H9 (cell line): ENCODE data around the gene TESK1. TPM values are rescaled to one million over a fixed set of nuclear protein-coding genes. Genes with fewer than 3 reads are reported as not detected.

Source experiments
- DNase-seq: peaks from one replicate; pipeline ENCODE4 v3.0.0-alpha.2; 2017
- H2AFZ ChIP-seq: one replicate; pipeline ENCODE4 v1.6.1; 2013; ENCODE audit warnings: mild to moderate bottlenecking, low read length, control low read depth, moderate library complexity
- H2AK5ac ChIP-seq: 2 replicates; pipeline ENCODE4 v1.6.1; 2013; ENCODE audit warnings: low read length, control low read depth, mixed read lengths; ENCODE audit not compliant: insufficient read length
- H2BK120ac ChIP-seq: one replicate; pipeline ENCODE4 v1.6.1; 2013; ENCODE audit warnings: low read depth, mild to moderate bottlenecking, low read length, control low read depth, inconsistent platforms; ENCODE audit not compliant: poor library complexity, severe bottlenecking
- H2BK12ac ChIP-seq: 2 replicates; pipeline ENCODE4 v1.6.1; 2013; ENCODE audit warnings: low read length, control low read depth, mixed read lengths, low read depth; ENCODE audit not compliant: insufficient read length
- H2BK15ac ChIP-seq: 2 replicates; pipeline ENCODE4 v1.6.1; 2013; ENCODE audit warnings: low read depth, low read length, control low read depth
- H2BK20ac ChIP-seq: one replicate; pipeline ENCODE4 v1.6.1; 2013; ENCODE audit warnings: low read depth, mild to moderate bottlenecking, low read length, control low read depth, inconsistent platforms; ENCODE audit not compliant: poor library complexity, severe bottlenecking
- H2BK5ac ChIP-seq: 2 replicates; pipeline ENCODE4 v1.6.1; 2013; ENCODE audit warnings: low read length, control low read depth, mixed read lengths; ENCODE audit not compliant: insufficient read length
- H3K14ac ChIP-seq: 2 replicates; pipeline ENCODE4 v1.6.1; 2013; ENCODE audit warnings: low read length, control low read depth; ENCODE audit not compliant: insufficient read depth
- H3K18ac ChIP-seq: 2 replicates; pipeline ENCODE4 v1.6.1; 2013; ENCODE audit warnings: low read depth, mild to moderate bottlenecking, mixed read lengths, low read length, control low read depth; ENCODE audit not compliant: insufficient read length
- H3K23ac ChIP-seq: 2 replicates; pipeline ENCODE4 v1.6.1; 2013; ENCODE audit warnings: low read length, control low read depth, mixed read lengths, low read depth; ENCODE audit not compliant: insufficient read length
- H3K23me2 ChIP-seq: 2 replicates; pipeline ENCODE4 v1.6.1; 2013; ENCODE audit warnings: low read depth, mild to moderate bottlenecking, mixed read lengths, low read length, control low read depth; ENCODE audit not compliant: insufficient read length, poor library complexity, severe bottlenecking
- H3K27ac ChIP-seq: 2 replicates; pipeline ENCODE4 v1.5.1; 2013; ENCODE audit warnings: low read length, control low read depth, mixed read lengths, low read depth; ENCODE audit not compliant: insufficient read length
- H3K27me3 ChIP-seq: 2 replicates; pipeline ENCODE4 v1.6.1; 2013; ENCODE audit warnings: low read length, control low read depth, inconsistent platforms; ENCODE audit not compliant: insufficient read depth
- H3K4ac ChIP-seq: 2 replicates; pipeline ENCODE4 v1.6.1; 2013; ENCODE audit warnings: low read depth, mild to moderate bottlenecking, control low read depth, inconsistent platforms, low read length, moderate library complexity
- H3K4me1 ChIP-seq: 2 replicates; pipeline ENCODE4 v1.6.1; 2013; ENCODE audit warnings: low read length, control low read depth, inconsistent platforms; ENCODE audit not compliant: insufficient read depth
- H3K4me2 ChIP-seq: 2 replicates; pipeline ENCODE4 v1.6.1; 2013; ENCODE audit warnings: low read length, control low read depth, mixed read lengths; ENCODE audit not compliant: insufficient read length, insufficient read depth
- H3K56ac ChIP-seq: 2 replicates; pipeline ENCODE4 v1.6.1; 2013; ENCODE audit warnings: low read depth, mild to moderate bottlenecking, mixed read lengths, low read length, control low read depth; ENCODE audit not compliant: insufficient read length
- H3K79me1 ChIP-seq: 2 replicates; pipeline ENCODE4 v1.6.1; 2013; ENCODE audit warnings: low read depth, mild to moderate bottlenecking, moderate library complexity, low read length, control low read depth, inconsistent platforms; ENCODE audit not compliant: insufficient read depth, poor library complexity, severe bottlenecking
- H3K79me2 ChIP-seq: 2 replicates; pipeline ENCODE4 v1.6.1; 2013; ENCODE audit warnings: low read length, control low read depth, inconsistent platforms; ENCODE audit not compliant: insufficient read depth
- H3K9ac ChIP-seq: 2 replicates; pipeline ENCODE4 v1.6.1; 2013; ENCODE audit warnings: low read length, control low read depth, mixed read lengths; ENCODE audit not compliant: insufficient read length; ENCODE audit errors: extremely low read depth
- H3K9me3 ChIP-seq: one replicate; pipeline ENCODE4 v1.6.1; 2013; ENCODE audit warnings: low read depth, low read length, inconsistent platforms; ENCODE audit not compliant: control insufficient read depth
- H3T11ph ChIP-seq: one replicate; pipeline ENCODE4 v1.6.1; 2013; ENCODE audit warnings: mild to moderate bottlenecking, low read length, control low read depth, inconsistent platforms
- H4K20me1 ChIP-seq: one replicate; pipeline ENCODE4 v1.6.1; 2013; ENCODE audit not compliant: control insufficient read depth, insufficient read length, insufficient read depth
- H4K5ac ChIP-seq: 2 replicates; pipeline ENCODE4 v1.6.1; 2013; ENCODE audit warnings: low read depth, mild to moderate bottlenecking, mixed read lengths, low read length, control low read depth; ENCODE audit not compliant: insufficient read length
- H4K8ac ChIP-seq: replicated peaks from 2 replicates; pipeline ENCODE4 v1.6.1; 2013; ENCODE audit warnings: low read length, control low read depth, mixed read lengths, low read depth; ENCODE audit not compliant: insufficient read length
- H4K91ac ChIP-seq: 2 replicates; pipeline ENCODE4 v1.6.1; 2013; ENCODE audit warnings: low read depth, mild to moderate bottlenecking, moderate library complexity, mixed read lengths, low read length, control low read depth; ENCODE audit not compliant: insufficient read length
- H3K27ac Mint-ChIP-seq, 3 experiments: 2 replicates in 2 of 3; 3 replicates in 1 of 3; pipeline ENCODE4 v1.8.0; 2020 to 2021; ENCODE audit warnings: mixed read lengths in 3 of 3, mild to moderate bottlenecking in 1 of 3, moderate library complexity in 1 of 3
- H3K27me3 Mint-ChIP-seq: 2 replicates; pipeline ENCODE4 v1.8.0; 2021; ENCODE audit warnings: low read depth, mild to moderate bottlenecking, moderate library complexity, mixed read lengths
- H3K36me3 Mint-ChIP-seq, 3 experiments: 2 replicates in 2 of 3; 3 replicates in 1 of 3; pipeline ENCODE4 v1.8.0; 2020 to 2021; ENCODE audit warnings: low read depth in 3 of 3, mixed read lengths in 3 of 3; ENCODE audit not compliant: insufficient read depth in 1 of 3
- H3K4me1 Mint-ChIP-seq, 2 experiments: 2 replicates each; pipeline ENCODE4 v1.8.0; 2020; ENCODE audit warnings: mixed read lengths in 2 of 2
- H3K4me3 Mint-ChIP-seq, 2 experiments: 2 replicates in 1 of 2; 3 replicates in 1 of 2; pipeline ENCODE4 v1.8.0; 2020 to 2021; ENCODE audit warnings: mild to moderate bottlenecking in 2 of 2, mixed read lengths in 2 of 2, moderate library complexity in 1 of 2
- H3K9me3 Mint-ChIP-seq, 2 experiments: 2 replicates in 1 of 2; 3 replicates in 1 of 2; pipeline ENCODE4 v1.8.0; 2020; ENCODE audit warnings: mild to moderate bottlenecking in 2 of 2, mixed read lengths in 2 of 2, moderate library complexity in 1 of 2
- CTCF ChIP-seq: fragments of 200-600 bp; sonication (generic); conservative IDR thresholded peaks from 3 replicates; pipeline ENCODE4 v1.8.0; 2021; ENCODE audit warnings: antibody characterized with exemption, mild to moderate bottlenecking
- WGBS: extraction: QIAGEN DNeasy Blood & Tissue Kit; methylation state at CpG from one replicate; pipeline ENCODE4 v1.1.7; 2013; ENCODE audit warnings: missing lambda C conversion rate, low lambda C conversion rate, mixed read lengths; ENCODE audit not compliant: insufficient read length; ENCODE audit errors: extremely low coverage; 5-methylcytosine and 5-hydroxymethylcytosine counted together
- total RNA-seq: library from RNA; stranded (reverse); gene quantifications from 2 replicates; pipeline ENCODE4 v1.2.1, GENCODE V29; 2021

TESK1 gene
- total RNA-seq, 1 experiment from 2014 or later = 28.6 TPM

GRCh38 chr9:35564658-35565061, 40.4 kb upstream of the TESK1 start:
- Histone ChIP-seq H2BK12ac (no peak overlapping the region), H3K9ac (no peak overlapping the region), H3K23ac (no peak overlapping the region), H3K79me1 (no peaks in the 10 kb centered on the region), H2BK15ac (no peak overlapping the region), H3K4ac (no peak overlapping the region), H3K27ac (no peak overlapping the region), H4K8ac (no peak overlapping the region), H4K91ac (no peak overlapping the region), H2AFZ (no peak overlapping the region), H3K23me2 (no peaks in the 10 kb centered on the region), H3K79me2 (no peaks in the 10 kb centered on the region), H3T11ph (no peak overlapping the region), H3K27me3 (no peaks in the 10 kb centered on the region), H3K4me2 (no peak overlapping the region), H2BK120ac (no peak overlapping the region), H3K18ac (no peak overlapping the region), H4K5ac (no peak overlapping the region), H4K20me1 (no peaks in the 10 kb centered on the region), H2BK20ac (no peak overlapping the region), H3K4me1 (no peaks in the 10 kb centered on the region), H2BK5ac (no peak overlapping the region), H3K56ac (no peak overlapping the region), H3K14ac (no peak overlapping the region), H3K9me3 (no peaks in the 10 kb centered on the region), H2AK5ac (no peak overlapping the region)
- Mint-ChIP-seq H3K27me3 (no peaks in the 10 kb centered on the region), H3K9me3 (no peaks in the 10 kb centered on the region), H3K4me1 (peaks cover 8 to 12% of the 10 kb centered on the region in 2 experiments), H3K4me3 (no peak overlapping the region), H3K36me3 (no peaks in the 10 kb centered on the region; a peak in 1 of 7 replicates), H3K27ac (no peak overlapping the region)
- TF ChIP-seq CTCF = no peak
- WGBS = no CpG with 5 or more reads among the region's 7 CpGs
- DNase-seq = no peak
